Measurements from ENCODE around the gene TFAP2A.

TFAP2A gene

GRCh38 chr6:10391799-10392198 is 23.1 kb downstream of the TFAP2A start:
- Histone ChIP-seq H3K9me3 (ENCODE audit: control insufficient read depth in 5 of 5, low read length in 5 of 5) (no peaks in the 10 kb centered on the region), H3K27ac (ENCODE audit: low read depth, low read length) (no peak overlapping the region), H3K9ac (ENCODE audit: low read length in 5 of 5) (no peak overlapping the region), H3K27me3 (ENCODE audit: control insufficient read depth in 5 of 5, insufficient read depth in 4 of 5, low read length in 5 of 5) (peaks cover 46 to 92% (median 77%) of the 10 kb centered on the region in 5 donors), H3K4me3 (ENCODE audit: low read depth in 1 of 5, low read length in 5 of 5) (no peak overlapping the region), H3K36me3 (ENCODE audit: control insufficient read depth in 5 of 5, insufficient read depth in 5 of 5, low read length in 5 of 5) (no peaks in the 10 kb centered on the region), H3K4me1 (ENCODE audit: control insufficient read depth in 5 of 5, insufficient read depth in 5 of 5, low read length in 5 of 5) (peaks cover 0 to 3% (median 0%) of the 10 kb centered on the region in 5 donors)

GRCh38 chr6:10391299-10391630 is 23.6 kb downstream of the TFAP2A start:
- Histone ChIP-seq H3K27me3 (ENCODE audit: control insufficient read depth in 5 of 5, insufficient read depth in 4 of 5, low read length in 5 of 5) (peaks cover 51 to 96% (median 82%) of the 10 kb centered on the region in 5 donors), H3K9me3 (ENCODE audit: control insufficient read depth in 5 of 5, low read length in 5 of 5) (no peaks in the 10 kb centered on the region), H3K36me3 (ENCODE audit: control insufficient read depth in 5 of 5, insufficient read depth in 5 of 5, low read length in 5 of 5) (no peaks in the 10 kb centered on the region), H3K9ac (ENCODE audit: low read length in 5 of 5) (no peak overlapping the region), H3K27ac (ENCODE audit: low read depth, low read length) (no peak overlapping the region), H3K4me1 (ENCODE audit: control insufficient read depth in 5 of 5, insufficient read depth in 5 of 5, low read length in 5 of 5) (peaks cover 0 to 3% (median 0%) of the 10 kb centered on the region in 5 donors), H3K4me3 (ENCODE audit: low read depth in 1 of 5, low read length in 5 of 5) (no peak overlapping the region)

- Histone ChIP-seq H3K4me1 (ENCODE audit: control insufficient read depth in 5 of 5, insufficient read depth in 5 of 5, low read length in 5 of 5) (peaks cover 0 to 3% (median 0%) of the 10 kb centered on the region in 5 donors), H3K27ac (ENCODE audit: low read depth, low read length) (no peak overlapping the region), H3K4me3 (ENCODE audit: low read depth in 1 of 5, low read length in 5 of 5) (no peak overlapping the region), H3K27me3 (ENCODE audit: control insufficient read depth in 5 of 5, insufficient read depth in 4 of 5, low read length in 5 of 5) (peaks cover 57 to 95% (median 83%) of the 10 kb centered on the region in 5 donors), H3K36me3 (ENCODE audit: control insufficient read depth in 5 of 5, insufficient read depth in 5 of 5, low read length in 5 of 5) (no peaks in the 10 kb centered on the region), H3K9ac (ENCODE audit: low read length in 5 of 5) (no peak overlapping the region), H3K9me3 (ENCODE audit: control insufficient read depth in 5 of 5, low read length in 5 of 5) (no peaks in the 10 kb centered on the region)
These were observed 24.2 kb downstream of the TFAP2A start for GRCh38 chr6:10390495-10391298.

- Histone ChIP-seq H3K27ac (ENCODE audit: low read depth, low read length) (no peak overlapping the region), H3K9ac (ENCODE audit: low read length in 5 of 5) (no peak overlapping the region), H3K4me1 (ENCODE audit: control insufficient read depth in 5 of 5, insufficient read depth in 5 of 5, low read length in 5 of 5) (peaks cover 0 to 3% (median 0%) of the 10 kb centered on the region in 5 donors), H3K27me3 (ENCODE audit: control insufficient read depth in 5 of 5, insufficient read depth in 4 of 5, low read length in 5 of 5) (peaks cover 65 to 95% (median 83%) of the 10 kb centered on the region in 5 donors), H3K4me3 (ENCODE audit: low read depth in 1 of 5, low read length in 5 of 5) (no peak overlapping the region), H3K36me3 (ENCODE audit: control insufficient read depth in 5 of 5, insufficient read depth in 5 of 5, low read length in 5 of 5) (no peaks in the 10 kb centered on the region), H3K9me3 (ENCODE audit: control insufficient read depth in 5 of 5, low read length in 5 of 5) (no peaks in the 10 kb centered on the region)
These were observed 25.0 kb downstream of the TFAP2A start for GRCh38 chr6:10389739-10390494.

- H3K4me1 ChIP-seq (ENCODE audit: control insufficient read depth in 5 of 5, insufficient read depth in 5 of 5, low read length in 5 of 5) = peaks cover 0 to 22% (median 16%) of the 10 kb centered on the region in 5 donors
- no peak overlapping the region for H3K27ac ChIP-seq (ENCODE audit: low read depth, low read length)
- H3K9me3 ChIP-seq (ENCODE audit: control insufficient read depth in 5 of 5, low read length in 5 of 5) = no peaks in the 10 kb centered on the region
- no peaks in the 10 kb centered on the region for H3K36me3 ChIP-seq (ENCODE audit: control insufficient read depth in 5 of 5, insufficient read depth in 5 of 5, low read length in 5 of 5)
- peaks cover 64 to 97% (median 89%) of the 10 kb centered on the region in 5 donors for H3K27me3 ChIP-seq (ENCODE audit: control insufficient read depth in 5 of 5, insufficient read depth in 4 of 5, low read length in 5 of 5)
- H3K4me3 ChIP-seq (ENCODE audit: low read depth in 1 of 5, low read length in 5 of 5) = no peak overlapping the region
- no peak overlapping the region for H3K9ac ChIP-seq (ENCODE audit: low read length in 5 of 5)
These were observed 27.9 kb downstream of the TFAP2A start for GRCh38 chr6:10386756-10387654.

GRCh38 chr6:10386220-10386619 is 28.7 kb downstream of the TFAP2A start:
- H3K4me3 ChIP-seq (ENCODE audit: low read depth in 1 of 5, low read length in 5 of 5) = no peak overlapping the region
- H3K9ac ChIP-seq (ENCODE audit: low read length in 5 of 5) = no peak overlapping the region
- H3K9me3 ChIP-seq (ENCODE audit: control insufficient read depth in 5 of 5, low read length in 5 of 5) = no peaks in the 10 kb centered on the region
- no peak overlapping the region for H3K27ac ChIP-seq (ENCODE audit: low read depth, low read length)
- peaks cover 68 to 97% (median 90%) of the 10 kb centered on the region in 5 donors for H3K27me3 ChIP-seq (ENCODE audit: control insufficient read depth in 5 of 5, insufficient read depth in 4 of 5, low read length in 5 of 5)
- peaks cover 0 to 27% (median 22%) of the 10 kb centered on the region in 5 donors for H3K4me1 ChIP-seq (ENCODE audit: control insufficient read depth in 5 of 5, insufficient read depth in 5 of 5, low read length in 5 of 5)
- H3K36me3 ChIP-seq (ENCODE audit: control insufficient read depth in 5 of 5, insufficient read depth in 5 of 5, low read length in 5 of 5) = no peaks in the 10 kb centered on the region

- no peak overlapping the region for H3K4me3 ChIP-seq (ENCODE audit: low read depth in 1 of 5, low read length in 5 of 5)
- H3K4me1 ChIP-seq (ENCODE audit: control insufficient read depth in 5 of 5, insufficient read depth in 5 of 5, low read length in 5 of 5) = peaks cover 0 to 27% (median 23%) of the 10 kb centered on the region in 5 donors
- peaks cover 73 to 97% (median 90%) of the 10 kb centered on the region in 5 donors for H3K27me3 ChIP-seq (ENCODE audit: control insufficient read depth in 5 of 5, insufficient read depth in 4 of 5, low read length in 5 of 5)
- no peaks in the 10 kb centered on the region for H3K9me3 ChIP-seq (ENCODE audit: control insufficient read depth in 5 of 5, low read length in 5 of 5)
- H3K9ac ChIP-seq (ENCODE audit: low read length in 5 of 5) = no peak overlapping the region
- H3K27ac ChIP-seq (ENCODE audit: low read depth, low read length) = no peak overlapping the region
- no peaks in the 10 kb centered on the region for H3K36me3 ChIP-seq (ENCODE audit: control insufficient read depth in 5 of 5, insufficient read depth in 5 of 5, low read length in 5 of 5)
These were observed 29.2 kb downstream of the TFAP2A start for GRCh38 chr6:10385524-10386132.

GRCh38 chr6:10384610-10385523 is 30.0 kb downstream of the TFAP2A start:
- no peaks in the 10 kb centered on the region for H3K36me3 ChIP-seq (ENCODE audit: control insufficient read depth in 5 of 5, insufficient read depth in 5 of 5, low read length in 5 of 5)
- no peak overlapping the region for H3K27ac ChIP-seq (ENCODE audit: low read depth, low read length)
- peaks cover 70 to 96% (median 84%) of the 10 kb centered on the region in 5 donors for H3K27me3 ChIP-seq (ENCODE audit: control insufficient read depth in 5 of 5, insufficient read depth in 4 of 5, low read length in 5 of 5)
- H3K4me3 ChIP-seq (ENCODE audit: low read depth in 1 of 5, low read length in 5 of 5) = no peak overlapping the region
- H3K9ac ChIP-seq (ENCODE audit: low read length in 5 of 5) = no peak overlapping the region
- peaks cover 0 to 25% (median 23%) of the 10 kb centered on the region in 5 donors for H3K4me1 ChIP-seq (ENCODE audit: control insufficient read depth in 5 of 5, insufficient read depth in 5 of 5, low read length in 5 of 5)
- H3K9me3 ChIP-seq (ENCODE audit: control insufficient read depth in 5 of 5, low read length in 5 of 5) = no peaks in the 10 kb centered on the region
